Measurements from ENCODE around the gene CHN2. TPM values are rescaled to one million over a fixed set of nuclear protein-coding genes. Genes with fewer than 3 reads are reported as not detected.

The CHN2 gene
- 1.6 and 2.5 TPM in 2 replicates for total RNA-seq

GRCh38 chr7:29194594-29195427 lies at the start of gene CHN2:
Gene CHN2, plus strand, starts transcription at chr7:29194775.

GRCh38 chr7:29146057-29146706 lies 48.4 kb upstream of the CHN2 start, which contains the start of gene CPVL:
Gene CPVL, minus strand, starts transcription at chr7:29146537. Its CDS starts 25,476 bp downstream, at chr7:29121061.

Other genes with a start within 250 kb of the CHN2 start
- gene TRIL, start 236.4 kb upstream of the CHN2 start, total RNA-seq, result 1.8 and 4.2 TPM in 2 replicates
- gene CPVL, start 48.2 kb upstream of the CHN2 start, total RNA-seq, result 0.48 TPM in 1 of 2 replicates, not detected in the other

All from vein endothelial cell (primary cell).